Activated naive CD4-positive, alpha-beta T cell treated with Interleukin-2 at 50 U/mL for 16 hours (primary cell): Measurements from ENCODE around the gene TM7SF3.
A peak's percentile ranks its signal among the peaks of the same experiment; 100 is the strongest.
"Not testable (repeated sequence)": the region's sequence is repeated elsewhere in the genome, so short reads cannot be mapped to it uniquely, and the experiment has no call there.

ENCODE experiments used
- DNase-seq: peaks from one replicate; pipeline ENCODE4 v3.0.0-alpha.2; 2020

TM7SF3 gene, protein sequence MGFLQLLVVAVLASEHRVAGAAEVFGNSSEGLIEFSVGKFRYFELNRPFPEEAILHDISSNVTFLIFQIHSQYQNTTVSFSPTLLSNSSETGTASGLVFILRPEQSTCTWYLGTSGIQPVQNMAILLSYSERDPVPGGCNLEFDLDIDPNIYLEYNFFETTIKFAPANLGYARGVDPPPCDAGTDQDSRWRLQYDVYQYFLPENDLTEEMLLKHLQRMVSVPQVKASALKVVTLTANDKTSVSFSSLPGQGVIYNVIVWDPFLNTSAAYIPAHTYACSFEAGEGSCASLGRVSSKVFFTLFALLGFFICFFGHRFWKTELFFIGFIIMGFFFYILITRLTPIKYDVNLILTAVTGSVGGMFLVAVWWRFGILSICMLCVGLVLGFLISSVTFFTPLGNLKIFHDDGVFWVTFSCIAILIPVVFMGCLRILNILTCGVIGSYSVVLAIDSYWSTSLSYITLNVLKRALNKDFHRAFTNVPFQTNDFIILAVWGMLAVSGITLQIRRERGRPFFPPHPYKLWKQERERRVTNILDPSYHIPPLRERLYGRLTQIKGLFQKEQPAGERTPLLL

DNA sequence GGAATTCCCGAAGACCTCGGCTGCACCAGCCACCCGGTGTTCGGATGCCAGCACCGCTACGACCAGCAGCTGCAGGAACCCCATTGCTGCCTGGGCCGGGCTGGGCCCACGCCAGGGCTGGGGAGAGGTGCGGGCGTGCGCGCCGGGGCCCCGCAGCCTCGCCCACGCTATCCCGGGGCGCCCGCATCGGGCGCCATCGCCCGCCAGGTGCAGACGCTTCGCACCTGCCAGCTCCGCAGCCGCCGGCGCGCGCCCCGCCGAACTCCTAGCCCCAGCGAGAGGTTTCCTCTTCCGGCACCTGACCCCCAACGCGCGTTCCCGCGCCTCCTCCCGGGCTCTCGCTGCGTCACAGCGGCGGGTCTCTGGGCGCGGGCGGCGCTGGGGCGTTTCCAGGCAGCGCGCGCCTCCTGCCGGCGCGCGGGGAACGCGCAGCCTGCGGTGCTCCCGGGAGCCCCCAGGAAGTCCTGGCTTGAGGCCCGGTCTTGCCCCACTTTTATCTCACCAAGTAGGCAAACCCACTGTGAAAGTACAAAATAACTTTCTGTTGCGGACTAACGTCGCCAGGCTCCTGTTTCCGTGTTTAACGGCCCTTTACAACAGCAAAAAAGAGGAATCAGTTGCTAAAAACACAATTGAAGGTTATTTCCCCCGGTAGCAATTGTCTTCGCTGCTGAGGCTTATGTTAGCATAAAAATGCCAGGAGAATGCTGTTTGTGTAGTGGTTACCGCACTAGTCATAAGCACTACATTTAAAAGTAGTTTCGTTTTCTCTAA, at the start of gene TM7SF3:
TM7SF3 (minus strand) TSS at position 300 of the 774 bp plus-strand sequence; CDS start at position 84, 216 bp downstream.
- peak; percentile 94 for DNase-seq

DNA sequence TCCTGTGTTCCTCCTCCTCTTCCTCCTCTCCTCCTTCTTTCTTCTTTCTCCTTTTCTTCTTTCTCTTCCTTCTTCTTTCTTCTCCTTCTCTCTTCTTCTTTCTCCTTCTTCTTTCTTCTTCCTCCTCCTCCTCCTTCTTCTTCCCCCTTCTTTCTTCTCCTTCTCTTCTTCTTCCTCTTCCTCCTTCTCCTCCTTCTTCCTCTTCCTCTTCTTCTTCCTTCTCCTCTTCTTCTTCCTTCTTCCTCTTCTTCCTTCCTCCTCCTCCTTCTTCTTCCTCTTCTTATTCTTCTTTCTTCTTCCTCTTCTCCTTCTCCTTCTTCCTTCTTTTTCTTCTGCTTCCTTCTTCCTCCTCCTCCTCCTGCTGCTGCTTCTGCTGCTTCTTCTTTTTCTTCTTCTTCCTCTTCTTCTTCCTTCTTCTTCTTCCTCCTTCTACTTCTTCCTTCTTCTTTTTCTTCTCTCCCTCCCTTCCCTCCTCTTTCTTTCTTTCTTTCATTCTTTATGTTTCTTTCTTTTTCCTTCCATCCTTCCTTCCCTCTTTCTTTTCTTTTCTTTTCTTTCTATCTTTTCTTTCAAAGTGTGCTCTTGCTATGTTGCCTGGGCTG, 49.2 kb upstream of the TM7SF3 start:
- no peak for DNase-seq

DNA sequence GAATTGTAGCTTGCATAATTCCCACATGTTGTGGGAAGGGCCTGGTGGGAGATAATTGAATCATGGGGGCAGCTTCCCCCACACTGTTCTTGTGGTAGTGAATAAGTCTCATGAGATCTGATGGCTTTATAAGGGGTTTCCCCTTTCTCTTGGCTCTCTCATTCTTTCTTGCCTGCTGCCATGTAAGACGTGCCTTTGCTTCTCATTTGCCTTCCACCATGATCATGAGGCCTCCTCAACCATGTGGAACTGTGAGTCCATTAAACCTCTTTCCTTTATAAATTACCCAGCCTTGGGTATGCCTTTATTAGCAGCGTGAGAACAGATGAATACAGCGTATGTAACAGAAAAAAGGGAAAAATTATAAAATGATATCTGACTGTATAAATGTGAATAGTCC, 47.1 kb upstream of the TM7SF3 start:
- DNase-seq, result no peak

DNA sequence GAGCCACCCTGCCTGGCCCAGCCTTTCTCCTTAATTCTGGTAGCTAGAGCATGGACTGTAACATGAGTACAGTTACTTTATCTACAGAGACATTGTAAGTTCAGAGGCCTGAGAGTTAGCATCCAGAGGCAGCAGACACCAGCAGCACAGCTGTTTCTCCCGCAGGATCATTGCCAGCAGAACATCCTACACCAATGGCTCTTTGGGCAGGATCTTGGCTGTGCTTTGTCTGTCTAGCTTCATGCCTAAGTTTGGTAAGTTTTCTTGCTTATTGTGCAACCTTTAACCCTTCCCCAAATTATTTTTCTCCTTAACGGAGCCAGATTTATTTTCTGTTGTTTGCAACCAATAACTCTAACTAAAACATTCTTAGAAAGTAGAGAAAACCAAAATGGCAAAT, 46.6 kb upstream of the TM7SF3 start:
- DNase-seq, result no peak

DNA sequence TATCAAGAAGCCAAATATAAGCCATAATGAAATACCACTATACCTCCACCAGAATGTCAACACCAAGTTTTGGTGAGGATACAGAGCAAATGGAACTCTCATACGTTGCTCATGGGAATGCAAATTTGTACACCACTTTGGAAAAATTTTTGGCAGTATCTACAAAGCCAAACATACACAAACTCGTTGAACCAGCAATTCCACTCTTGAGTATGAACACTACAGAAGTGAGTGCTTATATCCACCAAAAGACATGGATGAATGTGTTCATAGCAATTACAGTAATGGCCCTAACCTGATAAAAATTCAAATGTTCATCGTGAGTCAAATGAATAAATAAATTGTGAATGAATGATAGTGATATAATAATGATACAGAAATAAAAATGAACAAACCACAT, 43.4 kb upstream of the TM7SF3 start:
- no peak for DNase-seq

DNA sequence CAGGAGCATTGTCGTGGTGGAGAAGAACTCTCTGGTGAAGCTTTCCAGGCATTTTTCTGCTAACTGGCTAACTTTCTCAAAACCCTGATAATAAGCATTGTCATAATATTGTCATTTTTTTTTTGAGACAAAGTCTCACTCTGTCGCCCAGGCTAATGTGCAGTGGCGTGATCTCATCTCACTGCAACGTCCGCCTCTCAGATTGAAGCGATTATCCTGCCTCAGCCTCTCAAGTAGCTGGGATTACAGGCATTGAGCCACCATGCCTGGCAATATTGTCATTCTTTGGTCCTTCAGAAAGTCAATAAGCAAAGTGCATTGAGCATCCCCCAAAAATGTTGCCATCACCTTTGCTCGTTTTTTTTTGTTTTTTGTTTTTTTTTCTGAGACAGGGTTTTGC, 41.8 kb upstream of the TM7SF3 start:
- no peak for DNase-seq

DNA sequence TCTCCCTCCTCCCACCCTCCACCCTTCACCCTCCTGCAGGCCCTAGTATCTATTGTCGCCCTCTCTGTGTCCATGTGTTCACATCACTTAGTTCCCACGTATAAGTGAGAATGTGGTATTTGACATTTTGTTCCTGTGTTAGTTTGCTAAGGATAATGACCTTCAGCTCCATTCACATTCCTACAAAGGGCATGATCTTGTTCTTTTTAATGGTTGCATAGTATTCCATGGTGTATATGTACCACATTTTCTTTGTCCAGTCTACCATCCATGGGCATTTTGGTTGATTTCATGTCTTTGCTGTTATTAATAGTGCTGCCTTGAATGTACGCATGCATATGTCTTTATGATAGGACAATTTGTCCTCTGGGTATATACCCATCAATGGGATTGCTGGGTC, 38.6 kb upstream of the TM7SF3 start:
- DNase-seq, result no peak

DNA sequence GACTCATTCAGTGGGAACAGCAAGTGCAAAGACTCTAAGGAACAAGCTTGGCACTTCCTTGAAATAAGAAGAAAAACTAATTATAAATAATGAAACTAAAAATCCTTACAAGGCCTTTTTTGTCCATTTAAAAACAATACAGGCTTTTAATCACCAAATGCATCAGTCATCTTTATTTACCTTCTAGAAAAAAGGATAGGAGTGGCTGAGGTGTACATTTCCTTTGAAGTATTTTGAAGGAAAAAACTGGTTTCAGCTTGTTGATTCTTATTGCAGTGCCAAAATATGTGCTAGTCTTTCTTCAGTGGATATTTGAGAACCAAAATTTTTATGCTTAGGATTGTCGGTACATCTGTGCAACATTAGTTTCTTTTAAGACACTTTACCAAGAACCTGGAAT, 38.0 kb upstream of the TM7SF3 start:
- no peak for DNase-seq

DNA sequence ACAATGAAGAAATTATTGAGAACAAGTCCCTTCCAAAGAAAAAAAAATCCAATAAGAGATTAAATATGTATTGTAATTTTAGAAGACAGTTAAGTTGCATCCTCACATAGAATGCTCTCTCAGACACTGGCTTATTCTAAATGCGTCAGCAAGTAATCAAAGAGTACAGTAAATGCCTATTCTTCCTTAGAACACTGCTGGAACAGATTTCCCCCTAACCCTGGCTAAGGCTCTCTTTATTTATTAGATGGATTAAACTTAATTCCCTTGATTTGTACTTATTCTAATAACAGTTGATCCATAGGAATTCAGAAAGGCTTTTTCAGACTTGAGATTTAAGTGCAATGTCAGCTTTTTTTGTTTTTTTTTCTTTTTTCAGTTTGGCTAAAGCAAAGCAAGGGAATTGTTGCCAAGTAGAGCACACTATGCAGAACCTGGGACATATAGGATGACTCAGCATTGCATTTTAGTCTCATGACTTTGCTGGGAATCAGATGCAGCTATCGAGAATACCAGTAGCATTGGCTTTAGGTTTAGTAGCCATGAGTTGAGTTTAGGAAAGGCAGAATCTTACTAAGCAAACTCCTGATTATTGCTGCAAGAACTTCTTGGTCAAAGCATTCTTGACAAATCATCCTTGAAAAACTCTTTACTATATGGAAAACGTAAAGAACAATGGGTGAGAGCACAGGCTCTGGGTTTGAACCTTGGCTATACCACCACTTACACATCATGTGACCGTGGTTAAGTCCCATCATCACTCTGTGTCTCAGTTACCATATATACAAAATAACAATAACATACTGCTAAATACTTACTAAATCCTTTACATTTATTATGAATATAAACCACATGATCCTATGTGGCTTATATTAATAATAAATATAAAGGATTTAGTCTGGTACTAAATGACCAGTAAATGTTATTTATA, 34.9 kb upstream of the TM7SF3 start:
- DNase-seq, result no peak

DNA sequence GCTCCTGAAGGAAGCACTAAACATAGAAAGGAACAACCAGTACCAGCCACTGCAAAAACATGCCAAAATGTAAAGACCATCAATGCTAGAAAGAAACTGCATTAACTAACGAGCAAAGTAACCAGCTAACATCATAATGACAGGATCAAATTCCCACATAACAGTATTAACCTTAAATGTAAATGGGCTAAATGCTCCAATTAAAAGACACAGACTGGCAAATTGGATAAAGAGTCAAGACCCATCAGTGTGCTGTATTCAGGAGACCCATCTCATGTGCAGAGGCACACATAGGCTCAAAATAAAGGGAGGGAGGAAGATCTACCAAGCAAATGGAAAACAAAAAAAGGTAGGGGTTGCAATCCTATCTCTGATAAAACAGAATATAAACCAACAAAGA, 27.8 kb upstream of the TM7SF3 start:
- DNase-seq, result not testable (repeated sequence)

DNA sequence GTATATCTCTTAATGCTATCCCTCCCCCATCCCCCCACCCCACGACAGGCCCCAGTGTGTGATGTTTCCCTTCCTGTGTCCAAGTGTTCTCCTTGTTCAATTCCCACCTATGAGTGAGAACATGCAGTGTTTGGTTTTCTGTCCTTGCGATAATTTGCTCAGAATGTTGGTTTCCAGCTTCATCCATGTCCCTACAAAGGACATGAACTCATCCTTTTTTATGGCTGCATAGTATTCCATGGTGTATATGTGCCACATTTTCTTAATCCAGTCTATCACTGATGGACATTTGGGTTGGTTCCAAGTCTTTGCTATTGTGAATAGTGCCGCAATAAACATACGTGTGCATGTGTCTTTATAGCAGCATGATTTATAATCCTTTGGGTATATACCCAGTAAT, 26.5 kb upstream of the TM7SF3 start:
- DNase-seq, result not testable (repeated sequence)

DNA sequence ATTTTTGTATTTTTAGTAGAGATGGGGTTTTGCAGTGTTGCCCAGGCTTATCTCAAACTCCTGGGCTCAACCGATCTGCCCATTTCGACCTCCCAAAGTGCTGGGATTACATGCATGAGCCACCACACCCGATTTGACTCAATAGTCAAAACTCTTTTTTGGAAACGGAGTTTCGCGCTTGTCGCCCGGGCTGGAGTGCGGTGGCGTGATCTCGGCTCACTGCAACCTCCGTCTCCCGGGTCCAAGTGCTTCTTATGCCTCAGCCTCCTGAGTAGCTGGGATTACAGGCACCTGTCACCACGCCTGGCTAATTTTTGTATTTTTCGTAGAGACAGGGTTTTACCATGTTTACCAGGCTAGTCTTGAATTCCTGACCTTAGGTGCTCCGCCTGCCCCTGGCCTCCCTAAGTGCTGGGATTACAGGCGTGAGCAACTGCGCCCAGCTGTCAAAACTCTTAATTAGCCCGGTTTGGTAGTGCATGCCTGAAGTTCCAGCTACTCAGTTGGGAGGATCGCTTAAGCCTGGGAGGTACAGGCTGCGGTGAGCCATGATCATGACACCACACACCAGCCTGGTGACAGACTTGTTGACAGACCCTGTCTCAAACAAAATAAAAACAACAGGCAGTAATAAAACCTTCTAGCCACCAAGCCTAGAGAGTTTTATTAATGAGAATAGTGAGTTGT, 20.6 kb upstream of the TM7SF3 start:
- DNase-seq, result no peak

DNA sequence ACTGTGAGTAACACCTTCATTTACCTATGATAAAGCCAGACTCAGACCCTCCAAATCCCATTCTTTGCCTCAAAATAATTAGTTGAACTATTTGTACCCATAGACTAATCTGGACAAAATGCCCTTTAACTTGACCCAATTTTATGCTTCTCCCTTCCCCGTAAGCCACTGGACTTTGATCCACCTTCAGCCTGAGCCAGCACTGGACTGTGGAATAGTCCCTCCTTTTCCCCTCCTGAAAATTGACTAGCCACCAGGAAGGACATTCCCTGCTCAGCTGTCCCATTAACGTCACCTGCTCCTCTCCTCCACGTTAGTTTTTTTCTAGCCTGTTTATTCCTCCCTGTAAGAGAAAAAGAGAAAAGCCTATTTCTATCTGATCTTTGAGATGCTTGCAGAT, 18.5 kb upstream of the TM7SF3 start:
- DNase-seq, result no peak

DNA sequence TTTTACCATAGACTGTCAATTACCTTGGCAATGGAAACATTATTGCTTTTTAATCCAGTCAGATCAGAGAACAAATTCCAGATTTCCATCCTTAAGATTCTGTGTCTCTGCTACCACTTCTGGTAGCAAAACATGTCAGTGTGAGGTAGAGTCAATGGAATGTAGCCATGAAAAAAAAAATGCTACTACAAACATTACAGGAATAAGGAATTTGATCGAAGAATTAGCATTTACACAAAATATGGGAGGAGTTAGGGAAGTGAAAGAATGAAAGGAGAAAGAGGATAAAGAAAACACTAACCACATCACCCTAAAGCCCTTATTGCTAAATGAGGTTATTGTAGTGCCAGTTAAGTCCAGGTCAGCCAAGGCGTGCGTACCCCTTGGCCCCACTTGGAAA, 17.3 kb upstream of the TM7SF3 start:
- DNase-seq, result no peak

DNA sequence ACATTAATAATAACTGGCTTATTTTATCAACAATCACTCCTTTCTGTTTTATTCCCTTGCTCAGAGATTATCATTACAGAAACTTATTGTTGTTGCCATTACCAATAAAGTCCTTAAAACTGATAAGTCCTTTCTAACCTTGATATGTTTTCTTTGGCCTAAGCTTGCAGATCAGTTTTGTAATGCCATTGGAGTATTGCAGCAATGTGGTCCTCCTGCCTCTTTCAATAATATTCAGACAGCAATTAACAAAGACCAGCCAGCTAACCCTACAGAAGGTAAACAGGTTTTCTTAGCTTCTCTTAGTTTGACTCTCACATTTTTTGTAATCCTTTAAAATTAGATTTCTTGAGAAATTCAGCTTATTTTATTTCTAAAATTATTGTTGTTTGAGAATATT, 12.1 kb upstream of the TM7SF3 start:
- DNase-seq, result no peak

DNA sequence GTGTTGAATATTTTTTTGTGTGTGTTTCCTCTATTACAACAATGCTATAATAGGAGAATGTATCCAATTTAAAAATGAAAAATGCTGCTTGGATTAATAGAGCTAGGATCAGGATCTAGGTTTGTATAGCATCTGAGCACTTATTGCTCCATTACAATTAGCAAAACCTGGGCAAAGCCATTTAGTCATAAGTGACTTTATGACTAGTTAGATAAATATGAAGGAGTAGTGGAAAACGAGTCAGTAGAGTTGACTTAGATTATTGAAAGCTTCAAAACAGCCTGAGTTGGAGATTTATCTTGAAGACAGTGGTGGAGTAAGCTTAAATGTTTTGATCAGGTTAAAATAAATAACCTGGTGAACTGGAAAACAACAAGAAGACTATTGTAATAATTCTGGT, 10.9 kb upstream of the TM7SF3 start:
- DNase-seq, result no peak

DNA sequence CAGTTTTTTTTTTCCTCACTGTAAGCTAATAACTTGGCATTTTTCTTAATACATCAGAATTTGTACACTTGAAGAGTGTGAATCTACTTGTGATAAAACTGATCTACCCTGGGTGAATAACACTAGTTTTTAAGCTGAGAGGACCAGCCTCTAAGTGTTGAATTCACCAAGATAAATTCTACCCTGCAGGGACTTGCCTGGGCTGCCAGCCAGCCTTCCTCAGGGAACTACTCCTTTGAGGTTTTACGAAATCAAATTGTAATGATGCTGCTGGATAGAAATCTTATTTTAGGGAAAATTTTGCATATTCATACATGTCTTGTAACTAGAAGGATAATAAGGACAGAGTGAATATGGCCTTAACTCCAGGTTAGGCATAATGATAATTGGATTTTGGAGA, 10.1 kb upstream of the TM7SF3 start:
- no peak for DNase-seq

DNA sequence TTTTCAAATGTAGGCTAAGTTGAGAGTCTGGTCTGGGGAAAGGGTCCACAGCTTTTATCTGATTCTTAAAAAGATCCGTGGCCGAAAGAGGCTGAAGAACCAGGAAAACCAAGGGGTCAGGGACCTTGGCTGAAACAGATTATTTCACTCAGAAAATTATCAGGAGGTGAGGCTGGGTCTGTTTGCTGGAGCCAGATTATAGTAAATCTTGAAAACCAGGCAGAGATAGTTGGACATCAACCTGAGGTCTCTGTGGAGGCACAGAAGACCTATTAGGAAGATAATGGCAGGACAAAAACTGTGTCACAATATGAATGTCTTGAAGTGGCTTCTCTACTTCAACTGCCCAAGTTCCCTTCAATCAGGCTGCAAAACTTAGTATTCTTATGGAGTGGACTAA, 6.6 kb upstream of the TM7SF3 start:
- no peak for DNase-seq

DNA sequence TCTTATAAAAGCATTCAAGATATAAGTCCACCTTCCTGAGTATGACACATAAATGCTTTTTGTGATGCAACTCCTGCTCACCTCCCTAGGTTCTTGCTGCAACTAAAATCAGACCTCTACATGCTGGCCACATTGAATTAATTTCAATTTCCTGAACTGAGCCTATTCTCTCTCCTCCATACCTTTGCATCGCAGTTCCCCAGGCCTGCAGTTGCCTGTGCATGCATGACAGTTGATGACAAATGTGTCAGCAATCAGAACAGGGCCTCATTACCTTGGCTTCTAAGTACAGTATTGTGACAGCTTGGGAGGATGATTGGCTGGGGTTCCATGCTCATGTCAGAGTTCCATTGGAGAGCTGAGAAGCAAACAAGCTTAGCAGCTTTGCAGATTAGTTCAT, 3.9 kb upstream of the TM7SF3 start:
- no peak for DNase-seq

DNA sequence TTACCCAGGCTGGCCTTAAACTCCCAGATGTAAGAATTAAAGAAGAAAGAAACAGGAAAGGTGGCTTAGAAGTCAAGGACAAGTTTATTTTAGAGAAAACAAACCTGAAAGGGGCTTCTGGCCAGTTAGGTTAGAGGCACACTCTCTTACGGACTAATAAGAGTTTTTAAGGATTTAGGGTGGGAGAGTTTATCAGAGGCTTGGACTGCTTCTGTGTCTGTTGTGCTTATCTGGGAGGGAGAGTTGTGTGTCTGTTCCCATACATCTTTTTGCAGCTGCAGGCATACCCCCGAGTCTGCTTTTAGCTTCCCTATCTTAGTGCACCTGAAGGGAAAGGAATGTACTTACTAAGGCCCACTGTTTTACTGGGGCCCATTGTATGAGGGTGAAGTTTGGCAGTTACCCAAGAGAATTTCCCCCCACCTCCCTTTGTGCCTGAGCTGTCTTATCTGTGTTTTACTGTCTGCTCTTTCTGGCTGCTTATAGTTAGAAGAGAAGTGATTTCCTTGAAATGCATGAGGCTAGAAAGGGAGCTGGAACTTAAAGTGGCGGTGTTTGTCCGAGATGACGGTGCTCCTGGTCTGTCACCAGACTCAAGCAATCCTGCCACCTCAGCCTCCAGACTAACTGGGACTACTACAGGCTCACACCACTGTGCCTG, 3.1 kb upstream of the TM7SF3 start:
- DNase-seq, result not testable (repeated sequence)

DNA sequence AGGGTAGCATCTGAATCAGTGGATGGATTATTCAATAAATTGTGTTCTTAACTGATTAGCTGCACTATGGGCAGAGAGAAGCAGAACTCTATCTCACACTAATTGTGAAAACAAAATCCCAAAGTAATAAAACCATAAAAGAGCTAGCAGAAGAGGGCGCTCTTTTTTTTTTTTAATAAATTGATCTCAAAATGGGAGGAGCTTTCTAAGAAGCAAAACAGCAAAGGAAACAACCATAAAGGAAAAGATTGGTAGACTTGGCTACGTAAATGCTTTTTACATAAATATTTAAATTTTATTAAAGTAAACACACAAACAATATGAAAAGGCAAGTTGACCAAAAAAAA, 1.5 kb upstream of the TM7SF3 start:
- DNase-seq, result no peak
